ENCODE data around the gene CACNA1C. TPM values are rescaled to one million over a fixed set of nuclear protein-coding genes. Genes with fewer than 3 reads are reported as not detected.

Gene CACNA1C
- total RNA-seq, 1 experiment from 2014 or later: 1.1 TPM

DNA sequence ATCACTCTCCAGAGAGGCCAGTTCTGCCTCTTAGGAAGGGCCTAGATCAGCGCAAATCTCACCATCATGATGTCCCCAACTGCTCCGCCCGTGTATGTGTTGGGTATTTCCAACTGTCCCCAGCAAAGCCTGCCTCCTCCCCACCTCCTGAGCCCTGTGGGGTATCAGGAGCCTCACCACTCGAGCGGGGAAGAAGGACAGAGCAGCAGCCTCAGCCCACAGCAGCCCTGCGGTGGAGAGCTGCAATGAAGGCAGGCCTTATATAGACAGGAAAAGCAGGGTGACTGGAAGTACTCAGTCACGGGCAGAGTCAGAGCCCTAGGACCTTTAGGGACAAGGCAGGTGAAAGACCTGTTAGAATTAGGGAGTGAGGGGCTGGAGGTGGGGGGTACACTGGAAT, 358.2 kb downstream of the CACNA1C start:
- Histone ChIP-seq H3K9me3 (ENCODE audit: control insufficient read depth, low read depth, low read length) (no peaks in the 10 kb centered on the region), H2AFZ (ENCODE audit: low read length) (no peak overlapping the region), H3K56ac (ENCODE audit: insufficient read length, low read depth, low read length) (no peak overlapping the region), H3T11ph (ENCODE audit: low read length) (no peak overlapping the region), H2BK15ac (ENCODE audit: low read depth, low read length) (no peak overlapping the region), H3K23me2 (ENCODE audit: insufficient read length, low read depth, low read length, poor library complexity, severe bottlenecking) (no peaks in the 10 kb centered on the region), H3K4me2 (ENCODE audit: insufficient read depth, insufficient read length, low read length) (no peak overlapping the region), H2BK5ac (ENCODE audit: insufficient read length, low read length) (no peak overlapping the region), H3K79me1 (ENCODE audit: insufficient read depth, low read depth, low read length, poor library complexity, severe bottlenecking) (no peaks in the 10 kb centered on the region), H3K79me2 (ENCODE audit: insufficient read depth, low read length) (no peaks in the 10 kb centered on the region), H2BK20ac (ENCODE audit: low read depth, low read length, poor library complexity, severe bottlenecking) (no peak overlapping the region), H3K27me3 (ENCODE audit: insufficient read depth, low read length) (no peaks in the 10 kb centered on the region), H3K18ac (ENCODE audit: insufficient read length, low read depth, low read length) (peak overlapping the region; percentile 30), H4K8ac (replicated peaks; ENCODE audit: insufficient read length, low read depth, low read length) (no peak overlapping the region), H3K27ac (ENCODE audit: insufficient read length, low read depth, low read length) (no peak overlapping the region), H3K9ac (ENCODE audit: extremely low read depth, insufficient read length, low read length) (no peak overlapping the region), H2AK5ac (ENCODE audit: insufficient read length, low read length) (no peak overlapping the region), H4K5ac (ENCODE audit: insufficient read length, low read depth, low read length) (no peak overlapping the region), H4K91ac (ENCODE audit: insufficient read length, low read depth, low read length) (no peak overlapping the region), H3K23ac (ENCODE audit: insufficient read length, low read depth, low read length) (no peak overlapping the region), H3K14ac (ENCODE audit: insufficient read depth, low read length) (no peak overlapping the region), H3K4ac (ENCODE audit: low read depth, low read length) (no peak overlapping the region), H4K20me1 (ENCODE audit: control insufficient read depth, insufficient read depth, insufficient read length) (no peaks in the 10 kb centered on the region), H2BK120ac (ENCODE audit: low read depth, low read length, poor library complexity, severe bottlenecking) (no peak overlapping the region), H2BK12ac (ENCODE audit: insufficient read length, low read depth, low read length) (no peak overlapping the region), H3K4me1 (ENCODE audit: insufficient read depth, low read length) (peaks cover under 1% of the 10 kb centered on the region; the same call in 1 of the 2 replicates)
- TF ChIP-seq, protein P1, sequence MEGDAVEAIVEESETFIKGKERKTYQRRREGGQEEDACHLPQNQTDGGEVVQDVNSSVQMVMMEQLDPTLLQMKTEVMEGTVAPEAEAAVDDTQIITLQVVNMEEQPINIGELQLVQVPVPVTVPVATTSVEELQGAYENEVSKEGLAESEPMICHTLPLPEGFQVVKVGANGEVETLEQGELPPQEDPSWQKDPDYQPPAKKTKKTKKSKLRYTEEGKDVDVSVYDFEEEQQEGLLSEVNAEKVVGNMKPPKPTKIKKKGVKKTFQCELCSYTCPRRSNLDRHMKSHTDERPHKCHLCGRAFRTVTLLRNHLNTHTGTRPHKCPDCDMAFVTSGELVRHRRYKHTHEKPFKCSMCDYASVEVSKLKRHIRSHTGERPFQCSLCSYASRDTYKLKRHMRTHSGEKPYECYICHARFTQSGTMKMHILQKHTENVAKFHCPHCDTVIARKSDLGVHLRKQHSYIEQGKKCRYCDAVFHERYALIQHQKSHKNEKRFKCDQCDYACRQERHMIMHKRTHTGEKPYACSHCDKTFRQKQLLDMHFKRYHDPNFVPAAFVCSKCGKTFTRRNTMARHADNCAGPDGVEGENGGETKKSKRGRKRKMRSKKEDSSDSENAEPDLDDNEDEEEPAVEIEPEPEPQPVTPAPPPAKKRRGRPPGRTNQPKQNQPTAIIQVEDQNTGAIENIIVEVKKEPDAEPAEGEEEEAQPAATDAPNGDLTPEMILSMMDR (conservative IDR thresholded peaks at IDR 0.05): no peak
- H3K27ac Mint-ChIP-seq: peak overlapping the region in 1 of 3 experiments; percentile 76; a peak in 1 of 7 replicates
- peaks cover 29 to 40% of the 10 kb centered on the region in 2 experiments for H3K4me1 Mint-ChIP-seq
- no peaks in the 10 kb centered on the region for H3K36me3 Mint-ChIP-seq (ENCODE audit: insufficient read depth in 1 of 3, low read depth in 3 of 3)
- no peaks in the 10 kb centered on the region; the same call in 1 of the 2 replicates for H3K27me3 Mint-ChIP-seq (ENCODE audit: low read depth)
- H3K9me3 Mint-ChIP-seq: no peaks in the 10 kb centered on the region; a peak in 1 of 5 replicates
- no CpG with 5 or more reads among the region's 7 CpGs for WGBS (ENCODE audit: extremely low coverage, insufficient read length, low lambda C conversion rate)
- H3K4me3 Mint-ChIP-seq: no peak overlapping the region
- no peak for DNase-seq

All from H9 (cell line).